Right ventricle myocardium superior (tissue), 1 donor: Measurements from ENCODE around the gene DNAJA3. TPM values are rescaled to one million over a fixed set of nuclear protein-coding genes. Genes with fewer than 3 reads are reported as not detected.

Experiments used
- ATAC-seq: fragments of 200-7000 bp; cut with Tn5 transposase; one replicate; pipeline ENCODE4 v1.9.1; 2020; ENCODE audit warnings: mild to moderate bottlenecking; ENCODE audit not compliant: poor library complexity
- DNase-seq: peaks from one replicate; pipeline ENCODE4 v3.0.0-alpha.2; 2020
- intact Hi-C: fragments of 100-400 bp; cut with DNase I; formaldehyde crosslinking; loops from one replicate; pipeline ENCODE4 v1.11.2; 2022
- total RNA-seq: library from RNA; stranded (reverse); fragmentation: NEBNext Ultra II Directional; extraction: Animal tissue kit (Norgen Biotek cat#: 25700); gene quantifications from one replicate; pipeline ENCODE4 v1.2.1, GENCODE V29; 2021
- donor health status: DM: no; HTN: yes; CAD: no; lungs with severe emphysema.

Gene DNAJA3
- total RNA-seq, 1 donor from 2014 or later = 76.8 TPM

GRCh38 chr16:4489030-4489429 lies 63.4 kb downstream of the DNAJA3 start:
- no peak for ATAC-seq
- intact Hi-C loops = no loop called here
- DNase-seq = no peak

DNA sequence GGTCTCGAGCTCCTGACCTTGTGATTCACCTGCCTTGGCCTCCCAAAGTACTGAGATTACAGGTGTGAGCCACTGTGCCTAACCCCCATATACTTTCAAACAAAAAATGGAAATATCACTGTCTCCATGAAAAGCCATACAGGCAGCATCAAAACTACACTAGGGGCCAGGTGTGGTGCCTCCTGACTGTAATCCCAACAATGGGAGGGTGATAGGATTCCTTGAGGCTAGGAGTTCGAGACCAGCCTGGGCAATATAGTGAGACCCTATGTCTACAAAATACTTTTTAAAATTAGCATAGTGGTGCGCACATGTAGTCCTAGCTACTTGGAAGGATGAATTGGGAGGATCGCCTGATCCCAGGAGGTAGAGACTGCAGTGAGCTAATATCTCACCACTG lies 66.2 kb downstream of the DNAJA3 start:
- ATAC-seq (no peak), DNase-seq (no peak)
- intact Hi-C loops = no loop called here

- intact Hi-C loops = no loop called here
- DNase-seq (no peak), ATAC-seq (no peak)
These were observed 69.2 kb downstream of the DNAJA3 start for GRCh38 chr16:4494746-4495490.

DNA sequence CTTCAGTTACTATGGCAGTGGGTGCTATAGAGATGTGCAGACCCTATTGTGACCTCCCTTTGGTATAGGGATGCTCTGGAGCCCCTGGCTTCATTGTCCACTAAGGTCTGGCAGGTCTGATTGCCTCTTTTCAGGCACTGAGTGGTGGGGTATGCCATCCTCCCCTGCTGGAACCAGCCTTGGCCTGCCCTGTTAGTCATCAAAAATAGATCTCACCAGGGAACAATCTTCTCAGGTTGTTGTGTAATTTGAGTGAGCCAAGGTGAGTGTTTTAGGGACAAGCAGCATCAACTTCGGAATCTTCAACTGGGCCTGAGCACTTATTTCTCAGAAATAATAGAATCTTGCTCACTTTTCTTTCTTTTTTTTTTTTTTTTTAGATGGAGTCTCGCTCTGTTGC lies 70.1 kb downstream of the DNAJA3 start:
- DNase-seq (no peak), ATAC-seq (no peak)
- intact Hi-C loops = no loop called here

- intact Hi-C loops = no loop called here
- no peak for ATAC-seq
These were observed 70.6 kb downstream of the DNAJA3 start for GRCh38 chr16:4496305-4496704.

GRCh38 chr16:4498546-4499195 lies 73.0 kb downstream of the DNAJA3 start:
- ATAC-seq (no peak), DNase-seq (no peak)
- intact Hi-C loops = no loop called here

More at GRCh38 chr16:4496305-4496704, 70.6 kb downstream of the DNAJA3 start:
- no peak for DNase-seq

DNA sequence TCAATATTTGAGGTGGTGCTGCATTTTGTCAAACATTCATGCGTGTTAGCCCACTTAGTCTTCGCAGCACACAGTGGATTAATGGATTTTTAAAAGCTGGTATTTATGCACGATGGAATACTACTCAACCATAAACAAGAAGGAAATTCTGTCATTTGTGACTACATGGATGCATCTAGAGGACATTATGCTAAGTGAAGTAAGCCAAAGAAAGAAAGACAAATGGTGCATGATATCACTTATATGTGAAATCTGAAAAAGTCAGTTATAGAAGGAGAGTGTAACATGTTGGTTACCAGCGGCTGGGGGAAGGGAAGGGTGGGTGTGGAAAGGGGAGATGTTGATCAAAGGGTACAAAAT lies 73.5 kb downstream of the DNAJA3 start:
- no peak for DNase-seq
- intact Hi-C loops = no loop called here
- no peak for ATAC-seq

- intact Hi-C loops = no loop called here
- DNase-seq (no peak), ATAC-seq (peak; percentile 83)
These were observed 74.6 kb downstream of the DNAJA3 start for GRCh38 chr16:4500272-4500671.

- intact Hi-C loops = no loop called here
- DNase-seq (no peak), ATAC-seq (peak; percentile 37)
These were observed 75.4 kb downstream of the DNAJA3 start for GRCh38 chr16:4501071-4501478.

- DNase-seq = peak; percentile 58
These were observed 79.9 kb downstream of the DNAJA3 start for GRCh38 chr16:4505356-4506147.

More at GRCh38 chr16:4505356-4506147, 79.9 kb downstream of the DNAJA3 start:
- intact Hi-C loops = loop anchor here (5.0 kb wide), 1 partner anchor 37 kb away; no protein-coding TSS in a partner anchor
- no peak for ATAC-seq

Other genes starting within 250 kb of the DNAJA3 start
- 350 TPM for gene SRL, start 183.8 kb upstream of the DNAJA3 start, total RNA-seq
- gene TFAP4, start 152.8 kb upstream of the DNAJA3 start, total RNA-seq = 4.0 TPM
- 14.6 TPM for gene GLIS2, start 109.8 kb upstream of the DNAJA3 start, total RNA-seq
- 74.0 TPM for gene PAM16, start 74.5 kb upstream of the DNAJA3 start, total RNA-seq
- 5.7 TPM for gene VASN, start 54.0 kb upstream of the DNAJA3 start, total RNA-seq
- 11.6 TPM for gene CORO7, start 9.3 kb upstream of the DNAJA3 start, total RNA-seq
- 24.9 TPM for gene NMRAL1, start 48.8 kb downstream of the DNAJA3 start, total RNA-seq
- gene HMOX2, start 50.5 kb downstream of the DNAJA3 start, total RNA-seq = 125 TPM
- 45.2 TPM for gene CDIP1, start 112.9 kb downstream of the DNAJA3 start, total RNA-seq
- 0.11 TPM for gene C16orf96, start 130.5 kb downstream of the DNAJA3 start, total RNA-seq
- gene UBALD1, start 189.0 kb downstream of the DNAJA3 start, total RNA-seq = 27.5 TPM
- gene MGRN1, start 199.0 kb downstream of the DNAJA3 start, total RNA-seq = 27.9 TPM